ENCODE measurements around the gene ADAMTS3.

The ADAMTS3 gene

GRCh38 chr4:72376901-72377300 lies 192.1 kb downstream of the ADAMTS3 start:
- H3K4me3 ChIP-seq (ENCODE audit: low read length) = no peak overlapping the region
- DNase-seq (ENCODE audit: low read depth) = peak; percentile 79
- TF ChIP-seq CTCF (conservative IDR thresholded peaks at IDR 0.05; ENCODE audit: low read length) = no peak

- TF ChIP-seq CTCF (conservative IDR thresholded peaks at IDR 0.05; ENCODE audit: low read length) = no peak
- peak; percentile 94 for DNase-seq (ENCODE audit: low read depth)
- no peak overlapping the region for H3K4me3 ChIP-seq (ENCODE audit: low read length)
Measured at GRCh38 chr4:72375073-72375736, 193.8 kb downstream of the ADAMTS3 start.

GRCh38 chr4:72374159-72374558 lies 194.9 kb downstream of the ADAMTS3 start:
- no peak overlapping the region for H3K4me3 ChIP-seq (ENCODE audit: low read length)
- TF ChIP-seq CTCF (conservative IDR thresholded peaks at IDR 0.05; ENCODE audit: low read length) = no peak
- no peak for DNase-seq (ENCODE audit: low read depth)

- H3K4me3 ChIP-seq (ENCODE audit: low read length) = no peak overlapping the region
- TF ChIP-seq CTCF (conservative IDR thresholded peaks at IDR 0.05; ENCODE audit: low read length) = no peak
- peak; percentile 40 for DNase-seq (ENCODE audit: low read depth)
Measured at GRCh38 chr4:72366601-72367000, 202.4 kb downstream of the ADAMTS3 start.

GRCh38 chr4:72365981-72366380 lies 203.0 kb downstream of the ADAMTS3 start:
- TF ChIP-seq CTCF (conservative IDR thresholded peaks at IDR 0.05; ENCODE audit: low read length) = no peak
- no peak for DNase-seq (ENCODE audit: low read depth)
- H3K4me3 ChIP-seq (ENCODE audit: low read length) = no peak overlapping the region

- no peak overlapping the region for H3K4me3 ChIP-seq (ENCODE audit: low read length)
- DNase-seq (ENCODE audit: low read depth) = no peak
- no peak for TF ChIP-seq CTCF (conservative IDR thresholded peaks at IDR 0.05; ENCODE audit: low read length)
Measured at GRCh38 chr4:72365016-72365415, 204.0 kb downstream of the ADAMTS3 start.

GRCh38 chr4:72360075-72360474 lies 208.9 kb downstream of the ADAMTS3 start:
- TF ChIP-seq CTCF (conservative IDR thresholded peaks at IDR 0.05; ENCODE audit: low read length) = no peak

More at GRCh38 chr4:72360075-72360474, 208.9 kb downstream of the ADAMTS3 start:
- DNase-seq (ENCODE audit: low read depth) = no peak
- no peak overlapping the region for H3K4me3 ChIP-seq (ENCODE audit: low read length)
